Measurements from ENCODE around the gene TTYH1.

The TTYH1 gene

DNA sequence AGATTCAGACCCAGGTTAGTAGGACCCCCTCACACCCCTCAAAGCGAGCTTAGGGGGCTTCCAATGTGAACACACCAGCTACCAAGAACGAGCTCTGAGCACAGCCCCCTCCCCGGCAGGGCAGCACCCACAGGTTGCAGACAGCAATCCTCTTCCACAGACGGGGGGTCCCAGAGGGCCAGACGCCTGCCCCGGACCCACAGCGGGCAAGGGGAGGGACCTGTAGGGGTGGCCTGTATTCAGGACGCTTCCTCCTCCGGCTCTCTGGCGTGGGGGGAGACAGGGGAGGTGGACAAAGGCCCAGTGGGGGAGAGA, 4.8 kb downstream of the TTYH1 start:
- H3K27me3 Mint-ChIP-seq (ENCODE audit: low read depth) = peaks cover 30% of the 10 kb centered on the region
- H3K4me1 Mint-ChIP-seq = peaks cover 28% of the 10 kb centered on the region
- no peaks in the 10 kb centered on the region for H3K36me3 Mint-ChIP-seq (ENCODE audit: low read depth)
- H3K9me3 Mint-ChIP-seq = no peaks in the 10 kb centered on the region
- H3K27ac Mint-ChIP-seq = peak overlapping the region; percentile 59 to 81 (median 61)
- TF ChIP-seq CTCF (IDR thresholded peaks at IDR 0.05; ENCODE audit: unreplicated experiment in 3 of 3) = no peak
- peak overlapping the region; percentile 7 to 57 (median 47) for H3K4me3 Mint-ChIP-seq

- Mint-ChIP-seq H3K4me3 (peak overlapping the region; percentile 14 to 58 (median 18)), H3K4me1 (peaks cover 28% of the 10 kb centered on the region), H3K36me3 (ENCODE audit: low read depth) (no peaks in the 10 kb centered on the region), H3K27me3 (ENCODE audit: low read depth) (peaks cover 31% of the 10 kb centered on the region), H3K9me3 (no peaks in the 10 kb centered on the region), H3K27ac (peak overlapping the region; percentile 59 to 81 (median 61))
- no peak for TF ChIP-seq CTCF (IDR thresholded peaks at IDR 0.05; ENCODE audit: unreplicated experiment in 3 of 3)
Observed at GRCh38 chr19:54420383-54421168, 5.3 kb downstream of the TTYH1 start.

DNA sequence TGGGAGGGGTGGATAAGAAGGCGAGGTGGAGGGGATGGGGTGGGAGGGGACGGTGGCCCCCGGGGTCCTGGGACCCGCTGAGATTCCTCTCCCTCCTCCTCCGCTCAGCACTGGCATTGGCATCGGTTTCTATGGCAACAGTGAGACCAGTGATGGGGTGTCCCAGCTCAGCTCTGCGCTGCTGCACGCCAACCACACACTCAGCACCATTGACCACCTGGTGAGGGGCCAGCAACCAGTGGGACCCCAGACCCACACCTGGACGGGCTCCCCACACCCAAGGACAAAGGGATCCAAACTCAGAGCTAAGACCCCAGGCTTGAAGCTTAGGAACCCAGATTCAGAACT, 5.9 kb downstream of the TTYH1 start:
- H3K4me3 Mint-ChIP-seq = no peak overlapping the region
- H3K27me3 Mint-ChIP-seq (ENCODE audit: low read depth) = peaks cover 32% of the 10 kb centered on the region
- H3K27ac Mint-ChIP-seq = peak overlapping the region; percentile 31 to 52 (median 31)
- H3K9me3 Mint-ChIP-seq = no peaks in the 10 kb centered on the region
- H3K36me3 Mint-ChIP-seq (ENCODE audit: low read depth) = no peaks in the 10 kb centered on the region
- H3K4me1 Mint-ChIP-seq = peaks cover 28% of the 10 kb centered on the region
- no peak for TF ChIP-seq CTCF (IDR thresholded peaks at IDR 0.05; ENCODE audit: unreplicated experiment in 3 of 3)

- Mint-ChIP-seq H3K36me3 (ENCODE audit: low read depth) (no peaks in the 10 kb centered on the region), H3K27ac (peak overlapping the region; percentile 31 to 52 (median 31)), H3K4me1 (peaks cover 28% of the 10 kb centered on the region), H3K4me3 (no peak overlapping the region), H3K27me3 (ENCODE audit: low read depth) (peaks cover 32% of the 10 kb centered on the region), H3K9me3 (no peaks in the 10 kb centered on the region)
- TF ChIP-seq CTCF (IDR thresholded peaks at IDR 0.05; ENCODE audit: unreplicated experiment in 3 of 3) = no peak
Observed at GRCh38 chr19:54421521-54421920, 6.3 kb downstream of the TTYH1 start.

DNA sequence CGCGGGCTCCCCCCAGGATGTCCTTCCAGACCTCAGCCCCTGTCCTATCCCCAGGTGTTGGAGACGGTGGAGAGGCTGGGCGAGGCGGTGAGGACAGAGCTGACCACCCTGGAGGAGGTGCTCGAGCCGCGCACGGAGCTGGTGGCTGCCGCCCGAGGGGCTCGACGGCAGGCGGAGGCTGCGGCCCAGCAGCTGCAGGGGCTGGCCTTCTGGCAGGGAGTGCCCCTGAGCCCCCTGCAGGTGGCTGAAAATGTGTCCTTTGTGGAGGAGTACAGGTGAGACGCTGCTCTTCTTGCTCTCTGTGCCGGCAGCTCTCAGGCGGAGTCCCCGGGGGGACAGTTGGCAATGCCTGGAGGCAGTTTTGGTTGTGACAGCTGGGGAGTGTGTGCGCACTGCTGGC, 6.9 kb downstream of the TTYH1 start:
- peaks cover 29% of the 10 kb centered on the region for H3K27me3 Mint-ChIP-seq (ENCODE audit: low read depth)
- no peak overlapping the region for H3K27ac Mint-ChIP-seq
- peaks cover 25% of the 10 kb centered on the region for H3K4me1 Mint-ChIP-seq
- no peak overlapping the region for H3K4me3 Mint-ChIP-seq
- no peak for TF ChIP-seq CTCF (IDR thresholded peaks at IDR 0.05; ENCODE audit: unreplicated experiment in 3 of 3)
- no peaks in the 10 kb centered on the region for H3K9me3 Mint-ChIP-seq
- no peaks in the 10 kb centered on the region for H3K36me3 Mint-ChIP-seq (ENCODE audit: low read depth)

DNA sequence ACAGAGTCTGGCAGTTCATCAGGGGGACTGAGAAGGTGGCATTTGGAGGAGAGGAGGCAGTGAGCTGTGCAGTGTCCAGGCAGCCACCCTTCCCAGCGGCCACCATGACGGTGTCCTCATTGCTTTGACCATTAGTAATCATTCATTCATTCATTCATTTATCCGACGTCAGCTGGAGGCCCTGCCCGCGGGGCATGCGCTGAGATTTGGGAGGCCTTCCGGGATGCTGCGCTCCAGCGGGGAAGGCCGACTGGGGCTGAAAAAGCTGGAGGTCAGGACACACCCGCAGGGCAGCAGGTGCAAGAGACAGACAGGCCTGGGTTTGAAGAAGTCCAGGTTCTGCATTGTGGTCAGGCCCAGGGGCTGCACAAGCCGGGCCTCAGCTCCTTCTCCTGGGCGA, 8.9 kb downstream of the TTYH1 start:
- H3K4me3 Mint-ChIP-seq = no peak overlapping the region
- peaks cover 23% of the 10 kb centered on the region for H3K27me3 Mint-ChIP-seq (ENCODE audit: low read depth)
- no peak overlapping the region for H3K27ac Mint-ChIP-seq
- H3K36me3 Mint-ChIP-seq (ENCODE audit: low read depth) = no peaks in the 10 kb centered on the region
- no peaks in the 10 kb centered on the region for H3K9me3 Mint-ChIP-seq
- peaks cover 11% of the 10 kb centered on the region for H3K4me1 Mint-ChIP-seq
- TF ChIP-seq CTCF (IDR thresholded peaks at IDR 0.05; ENCODE audit: unreplicated experiment in 3 of 3) = no peak

All from nephron (organoid).